Smooth muscle cell of the brain vasculature (primary cell): ENCODE measurements around the gene USB1.

ENCODE experiments used
- DNase-seq: peaks from one replicate; pipeline ENCODE4 v3.0.0-alpha.2; 2012; ENCODE audit warnings: low read depth, low spot score

USB1 gene

GRCh38 chr16:58048494-58049231 lies 47.5 kb downstream of the USB1 start:
- DNase-seq, result no peak

- no peak for DNase-seq
Measured at GRCh38 chr16:58049232-58050185, 48.3 kb downstream of the USB1 start.

DNA sequence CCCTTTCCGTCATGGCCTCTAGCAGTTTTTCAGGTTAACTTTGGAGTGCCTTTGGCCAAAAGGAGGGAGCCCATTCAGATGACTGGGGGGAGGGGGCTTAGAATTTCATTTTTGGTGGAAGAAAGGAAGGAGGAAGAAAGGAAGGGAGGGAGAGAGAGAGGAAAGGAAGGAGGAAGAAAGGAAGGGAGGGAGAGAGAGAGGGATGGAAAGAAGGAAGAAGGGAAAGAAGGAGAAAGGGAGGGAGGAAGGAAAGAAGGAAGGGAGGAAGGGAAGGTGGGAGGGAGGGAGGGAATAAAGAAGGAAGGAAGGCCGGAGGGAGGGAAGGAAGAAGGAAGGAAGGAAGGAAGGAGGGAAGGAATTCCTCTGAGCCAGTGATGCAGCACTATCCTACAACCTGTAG lies 50.1 kb downstream of the USB1 start:
- no peak for DNase-seq

GRCh38 chr16:58051821-58052603 lies 50.8 kb downstream of the USB1 start:
- no peak for DNase-seq

DNA sequence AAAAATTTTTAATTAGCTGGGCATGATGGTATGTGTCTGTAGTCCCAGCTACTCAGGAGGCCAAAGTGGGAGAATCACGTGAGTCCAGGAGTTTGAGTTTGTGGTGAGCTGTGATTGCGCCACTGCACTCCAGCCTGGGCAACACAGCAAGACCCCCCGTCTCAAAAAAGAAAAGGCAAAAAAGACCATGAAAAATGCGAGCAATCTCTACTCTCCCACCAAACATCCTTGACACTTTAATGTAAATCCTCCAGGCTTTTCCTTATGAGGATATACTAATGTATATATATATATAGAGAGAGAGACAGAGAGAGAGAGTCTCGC lies 52.4 kb downstream of the USB1 start:
- no peak for DNase-seq

- no peak for DNase-seq
Measured at GRCh38 chr16:58054289-58054688, 53.1 kb downstream of the USB1 start.

GRCh38 chr16:58056580-58056979 lies 55.4 kb downstream of the USB1 start:
- no peak for DNase-seq

DNA sequence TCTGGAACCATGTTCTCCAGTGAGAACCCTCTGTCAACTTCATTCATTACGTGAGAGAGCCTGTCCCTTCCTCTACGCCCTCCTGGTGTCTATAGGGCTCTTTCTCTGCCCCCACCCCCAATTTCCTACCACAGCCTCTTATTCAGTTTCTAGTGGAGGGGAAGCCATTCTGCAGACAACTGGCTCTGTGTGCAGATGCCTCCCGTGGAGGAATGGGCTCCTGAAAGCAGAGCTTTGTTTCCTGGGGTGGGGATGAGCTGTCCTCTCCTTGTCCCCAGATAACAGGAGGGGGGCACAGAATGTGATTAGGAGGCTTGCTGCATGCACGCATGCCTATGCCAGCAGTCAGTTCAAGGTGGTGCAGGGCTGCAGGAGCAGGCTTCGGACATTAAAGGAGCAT lies 55.9 kb downstream of the USB1 start:
- DNase-seq, result no peak

- DNase-seq, result no peak
Measured at GRCh38 chr16:58057784-58058183, 56.6 kb downstream of the USB1 start.

DNA sequence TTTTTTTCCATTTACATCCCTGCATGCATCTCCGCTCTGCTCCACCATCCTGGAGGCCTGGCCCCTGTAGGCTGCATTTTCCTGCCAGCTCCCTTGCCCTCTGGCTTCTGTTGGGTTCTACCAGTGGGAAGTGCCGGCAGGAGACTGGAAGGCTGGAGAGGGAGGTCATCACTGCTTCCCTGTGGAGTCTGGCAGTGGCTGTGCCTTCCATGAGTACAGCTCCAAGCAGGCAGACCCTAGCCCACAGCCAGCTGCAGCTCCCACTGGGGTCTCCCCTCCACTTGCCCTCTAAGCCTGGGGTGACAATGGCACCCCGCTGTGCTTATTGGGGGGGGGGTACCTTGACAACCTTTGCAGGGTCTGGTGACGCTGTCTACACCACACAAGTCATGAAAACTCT lies 61.6 kb downstream of the USB1 start:
- peak; percentile 18 for DNase-seq

DNA sequence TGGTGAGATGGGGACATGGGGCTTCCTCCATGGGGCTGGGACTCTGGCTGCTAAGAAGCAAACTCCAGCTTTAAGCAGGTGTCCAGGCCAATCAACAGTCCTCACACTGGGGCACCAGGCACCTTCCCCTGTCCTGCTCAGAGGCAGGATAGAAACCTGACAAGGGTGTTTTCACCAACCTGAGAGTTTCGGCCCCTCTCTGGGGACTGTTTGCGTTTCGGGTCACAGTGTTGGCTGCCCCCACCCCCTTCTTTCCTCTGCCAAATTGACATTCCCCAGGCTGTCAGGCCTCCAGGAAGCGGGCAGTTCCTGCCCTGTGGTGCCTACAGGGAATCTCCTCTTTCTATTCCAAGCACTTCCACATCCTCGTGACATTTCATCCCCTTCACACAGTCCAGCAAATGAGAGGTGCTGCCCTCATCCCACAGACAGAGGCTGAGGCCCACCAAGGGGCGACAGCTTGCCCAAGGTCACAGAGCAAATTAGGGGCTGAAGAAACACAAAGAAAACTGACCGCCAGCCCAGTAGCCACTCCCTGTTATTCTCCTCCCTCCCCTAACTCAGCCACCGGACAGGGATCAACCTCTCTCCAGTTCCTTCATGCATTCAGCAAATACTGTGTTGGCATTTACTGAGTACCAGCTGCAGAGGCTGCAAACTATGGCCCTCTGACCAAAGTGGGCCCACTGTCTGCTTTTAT lies 62.3 kb downstream of the USB1 start:
- no peak for DNase-seq

GRCh38 chr16:58070585-58070984 lies 69.4 kb downstream of the USB1 start:
- DNase-seq, result no peak
